ENCODE results near the gene BUD23.

Gene BUD23

GRCh38 chr7:73737491-73738219 lies 54.3 kb downstream of the BUD23 start:
- Histone ChIP-seq H3K27ac (ENCODE audit: low read depth, low read length) (no peak overlapping the region), H3K9ac (ENCODE audit: low read length) (no peak overlapping the region), H3K9me3 (ENCODE audit: control insufficient read depth, insufficient read depth, low read depth, low read length) (no peaks in the 10 kb centered on the region), H3K4me3 (ENCODE audit: low read depth, low read length) (peak overlapping the region; percentile 87), H3K4me1 (ENCODE audit: control insufficient read depth, insufficient read depth, low read length) (peaks cover 31% of the 10 kb centered on the region), H3K36me3 (ENCODE audit: control insufficient read depth, insufficient read depth, low read length) (peaks cover 17% of the 10 kb centered on the region), H3K27me3 (ENCODE audit: control insufficient read depth, insufficient read depth, low read length) (peaks cover 17% of the 10 kb centered on the region)

DNA sequence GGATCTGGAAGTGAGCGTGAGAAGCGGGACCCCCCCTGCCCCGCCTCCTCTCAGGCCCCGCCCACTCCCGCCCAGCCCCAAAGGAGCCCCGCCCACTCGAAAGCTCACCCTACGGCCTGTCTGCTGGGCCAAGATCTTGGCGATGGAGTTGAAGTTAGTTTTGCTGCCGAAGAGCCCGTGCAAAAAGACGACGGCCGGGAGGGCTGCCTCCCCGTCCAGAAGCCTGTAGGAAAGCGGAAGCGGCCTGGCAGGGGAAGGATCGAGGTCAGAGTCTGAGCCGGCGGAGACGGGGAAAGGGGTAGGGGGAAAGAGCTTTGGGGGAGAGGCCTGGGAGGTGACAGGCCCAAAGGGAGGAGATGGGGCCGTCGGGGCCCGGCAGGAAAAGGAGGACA lies 54.8 kb downstream of the BUD23 start:
- Histone ChIP-seq H3K27me3 (ENCODE audit: control insufficient read depth, insufficient read depth, low read length) (peaks cover 21% of the 10 kb centered on the region), H3K4me3 (ENCODE audit: low read depth, low read length) (peak overlapping the region; percentile 87), H3K9ac (ENCODE audit: low read length) (peak overlapping the region; percentile 83), H3K36me3 (ENCODE audit: control insufficient read depth, insufficient read depth, low read length) (peaks cover 17% of the 10 kb centered on the region), H3K9me3 (ENCODE audit: control insufficient read depth, insufficient read depth, low read depth, low read length) (no peaks in the 10 kb centered on the region), H3K4me1 (ENCODE audit: control insufficient read depth, insufficient read depth, low read length) (peaks cover 34% of the 10 kb centered on the region), H3K27ac (ENCODE audit: low read depth, low read length) (peak overlapping the region; percentile 51; the same call in 1 of the 2 replicates)

GRCh38 chr7:73738612-73739386 lies 55.4 kb downstream of the BUD23 start, which contains the start of gene ABHD11:
Gene ABHD11, minus strand, starts transcription at chr7:73738802. Its CDS starts 32 bp downstream, at chr7:73738770.
- Histone ChIP-seq H3K4me3 (ENCODE audit: low read depth, low read length) (peak within 1 kb of the TSS; percentile 87), H3K9me3 (ENCODE audit: control insufficient read depth, insufficient read depth, low read depth, low read length) (no peaks in the 10 kb centered on the region), H3K27me3 (ENCODE audit: control insufficient read depth, insufficient read depth, low read length) (peaks cover 26% of the 10 kb centered on the region), H3K36me3 (ENCODE audit: control insufficient read depth, insufficient read depth, low read length) (peaks cover 17% of the 10 kb centered on the region), H3K27ac (ENCODE audit: low read depth, low read length) (peak within 1 kb of the TSS; percentile 51), H3K4me1 (ENCODE audit: control insufficient read depth, insufficient read depth, low read length) (peaks cover 40% of the 10 kb centered on the region), H3K9ac (ENCODE audit: low read length) (peak within 1 kb of the TSS; percentile 83)

GRCh38 chr7:73739387-73739767 lies 56.0 kb downstream of the BUD23 start:
- H3K27ac ChIP-seq (ENCODE audit: low read depth, low read length): peak overlapping the region; percentile 15
- peaks cover 17% of the 10 kb centered on the region for H3K36me3 ChIP-seq (ENCODE audit: control insufficient read depth, insufficient read depth, low read length)
- H3K9ac ChIP-seq (ENCODE audit: low read length): peak overlapping the region; percentile 78
- H3K27me3 ChIP-seq (ENCODE audit: control insufficient read depth, insufficient read depth, low read length): peaks cover 26% of the 10 kb centered on the region
- no peaks in the 10 kb centered on the region for H3K9me3 ChIP-seq (ENCODE audit: control insufficient read depth, insufficient read depth, low read depth, low read length)
- peak overlapping the region; percentile 70 for H3K4me3 ChIP-seq (ENCODE audit: low read depth, low read length)
- peaks cover 40% of the 10 kb centered on the region for H3K4me1 ChIP-seq (ENCODE audit: control insufficient read depth, insufficient read depth, low read length)

DNA sequence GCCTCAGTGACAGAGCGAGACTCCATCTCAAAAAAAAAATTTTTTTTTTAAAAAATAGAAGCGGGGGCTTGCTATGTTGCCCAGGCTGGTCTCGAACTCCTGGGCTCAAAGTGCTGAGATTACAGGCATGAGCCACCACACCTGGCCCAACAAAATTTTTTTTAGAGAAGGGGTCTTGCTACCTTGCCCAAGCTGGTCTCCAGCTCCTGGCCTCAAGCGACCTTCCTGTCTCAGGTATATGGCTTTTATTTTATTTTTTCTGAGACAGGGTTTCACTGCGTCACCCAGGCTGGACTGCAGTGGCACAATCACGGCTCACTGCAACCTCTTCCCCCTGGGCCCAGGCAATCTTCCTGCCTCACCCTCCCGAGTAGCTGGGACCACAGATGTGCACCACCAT lies 56.8 kb downstream of the BUD23 start:
- Histone ChIP-seq H3K9ac (ENCODE audit: low read length) (peak overlapping the region; percentile 63), H3K9me3 (ENCODE audit: control insufficient read depth, insufficient read depth, low read depth, low read length) (no peaks in the 10 kb centered on the region), H3K4me3 (ENCODE audit: low read depth, low read length) (no peak overlapping the region), H3K27ac (ENCODE audit: low read depth, low read length) (no peak overlapping the region), H3K4me1 (ENCODE audit: control insufficient read depth, insufficient read depth, low read length) (peaks cover 37% of the 10 kb centered on the region), H3K36me3 (ENCODE audit: control insufficient read depth, insufficient read depth, low read length) (peaks cover 17% of the 10 kb centered on the region), H3K27me3 (ENCODE audit: control insufficient read depth, insufficient read depth, low read length) (peaks cover 26% of the 10 kb centered on the region)

DNA sequence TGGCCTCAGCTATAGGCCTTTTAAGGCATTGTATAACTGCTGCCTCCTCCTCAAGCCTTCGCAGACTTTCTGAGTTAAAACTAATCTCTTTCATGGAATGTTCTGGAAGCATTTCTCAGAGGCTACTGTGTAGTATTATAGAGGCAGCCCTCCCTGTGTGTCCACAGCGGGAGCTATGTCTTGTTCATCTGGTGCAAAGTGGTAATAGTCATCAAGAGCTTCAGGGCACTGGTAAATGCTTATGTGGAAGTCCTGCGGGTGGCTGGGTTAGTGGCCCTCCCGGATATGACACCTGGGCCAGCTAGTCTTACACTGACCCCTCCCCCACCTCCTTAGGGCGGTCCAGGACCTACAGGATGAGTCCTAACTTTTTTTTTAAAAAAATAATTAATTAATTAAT lies 57.4 kb downstream of the BUD23 start:
- no peak overlapping the region for H3K27ac ChIP-seq (ENCODE audit: low read depth, low read length)
- H3K9me3 ChIP-seq (ENCODE audit: control insufficient read depth, insufficient read depth, low read depth, low read length): no peaks in the 10 kb centered on the region
- H3K36me3 ChIP-seq (ENCODE audit: control insufficient read depth, insufficient read depth, low read length): peaks cover 16% of the 10 kb centered on the region
- no peak overlapping the region for H3K4me3 ChIP-seq (ENCODE audit: low read depth, low read length)
- H3K4me1 ChIP-seq (ENCODE audit: control insufficient read depth, insufficient read depth, low read length): peaks cover 37% of the 10 kb centered on the region
- H3K9ac ChIP-seq (ENCODE audit: low read length): peak overlapping the region; percentile 63
- peaks cover 26% of the 10 kb centered on the region for H3K27me3 ChIP-seq (ENCODE audit: control insufficient read depth, insufficient read depth, low read length)

- Histone ChIP-seq H3K4me3 (ENCODE audit: low read depth, low read length) (no peak overlapping the region), H3K9me3 (ENCODE audit: control insufficient read depth, insufficient read depth, low read depth, low read length) (no peaks in the 10 kb centered on the region), H3K27ac (ENCODE audit: low read depth, low read length) (no peak overlapping the region), H3K36me3 (ENCODE audit: control insufficient read depth, insufficient read depth, low read length) (peaks cover 10% of the 10 kb centered on the region), H3K4me1 (ENCODE audit: control insufficient read depth, insufficient read depth, low read length) (peaks cover 37% of the 10 kb centered on the region), H3K9ac (ENCODE audit: low read length) (peak overlapping the region; percentile 80), H3K27me3 (ENCODE audit: control insufficient read depth, insufficient read depth, low read length) (peaks cover 26% of the 10 kb centered on the region)
These were observed 58.2 kb downstream of the BUD23 start for GRCh38 chr7:73741600-73741999.

DNA sequence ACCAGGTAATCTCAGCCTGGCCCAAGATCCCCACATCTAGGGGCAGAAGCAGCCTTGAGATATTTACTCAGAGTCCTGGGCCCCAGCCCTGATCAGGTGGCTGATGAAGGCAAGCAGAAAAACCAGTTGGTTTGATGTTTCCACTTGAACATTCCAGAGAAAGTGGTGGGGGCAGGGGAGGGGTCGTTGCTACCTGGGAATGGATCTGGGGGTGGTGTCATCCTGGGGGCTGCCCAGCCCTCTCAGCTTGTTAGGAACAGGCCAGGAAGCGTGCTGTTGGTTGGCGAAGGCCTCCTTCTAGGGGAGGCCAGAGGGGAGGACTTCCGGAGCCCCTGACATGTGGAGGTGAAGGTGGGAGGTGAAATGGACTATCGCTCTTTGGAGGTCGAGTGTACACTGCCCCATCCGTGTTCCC lies 58.9 kb downstream of the BUD23 start:
- peaks cover 37% of the 10 kb centered on the region for H3K4me1 ChIP-seq (ENCODE audit: control insufficient read depth, insufficient read depth, low read length)
- peaks cover 3% of the 10 kb centered on the region for H3K36me3 ChIP-seq (ENCODE audit: control insufficient read depth, insufficient read depth, low read length)
- peaks cover 26% of the 10 kb centered on the region for H3K27me3 ChIP-seq (ENCODE audit: control insufficient read depth, insufficient read depth, low read length)
- peak overlapping the region; percentile 80 for H3K9ac ChIP-seq (ENCODE audit: low read length)
- peak overlapping the region; percentile 51 for H3K4me3 ChIP-seq (ENCODE audit: low read depth, low read length)
- peak overlapping the region; percentile 69 for H3K27ac ChIP-seq (ENCODE audit: low read depth, low read length)
- no peaks in the 10 kb centered on the region for H3K9me3 ChIP-seq (ENCODE audit: control insufficient read depth, insufficient read depth, low read depth, low read length)

DNA sequence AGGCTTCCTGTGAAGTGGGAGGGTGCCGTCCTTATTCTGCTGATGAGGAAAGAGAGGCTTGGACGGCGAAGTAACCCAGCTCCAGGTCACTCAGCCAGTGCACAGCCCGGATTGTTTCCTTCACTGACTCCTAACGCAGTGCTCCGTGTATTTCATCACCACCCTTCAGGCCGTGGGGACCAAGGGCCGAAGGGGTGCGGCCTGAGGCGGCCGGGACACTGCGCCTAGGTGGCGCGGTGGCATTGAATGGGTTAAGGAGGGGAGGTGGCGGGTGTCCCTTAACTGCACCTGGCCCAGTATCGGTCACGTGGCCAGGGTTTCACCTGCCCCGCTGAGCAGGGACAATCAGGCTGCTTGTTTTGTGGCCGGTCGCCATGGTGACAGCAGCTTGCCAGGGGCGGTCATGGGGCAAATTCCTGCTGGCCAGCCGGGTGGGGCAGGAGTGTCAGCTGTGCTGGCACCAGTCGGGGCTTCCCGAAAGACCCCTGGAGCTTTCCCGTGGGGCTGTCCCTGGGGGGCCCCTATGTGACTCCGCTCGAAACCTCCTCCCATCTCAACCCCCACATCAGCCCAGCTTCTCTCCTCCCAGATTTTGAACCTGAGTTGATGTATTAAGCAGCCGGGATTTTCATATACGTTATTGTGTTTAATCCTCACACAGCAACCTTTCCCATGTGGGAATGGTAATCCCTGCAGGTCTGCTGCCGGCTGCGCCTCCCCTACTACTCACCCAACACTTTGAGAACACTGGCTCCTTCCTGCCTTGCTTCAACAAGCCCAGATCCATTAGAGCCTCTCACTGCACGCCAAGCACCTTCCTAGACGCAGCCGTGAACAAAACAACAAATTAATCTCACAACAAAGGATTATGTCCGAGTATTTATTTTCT lies 59.6 kb downstream of the BUD23 start:
- Histone ChIP-seq H3K4me1 (ENCODE audit: control insufficient read depth, insufficient read depth, low read length) (peaks cover 35% of the 10 kb centered on the region), H3K27me3 (ENCODE audit: control insufficient read depth, insufficient read depth, low read length) (peaks cover 26% of the 10 kb centered on the region), H3K4me3 (ENCODE audit: low read depth, low read length) (peak overlapping the region; percentile 51), H3K27ac (ENCODE audit: low read depth, low read length) (peak overlapping the region; percentile 90), H3K9me3 (ENCODE audit: control insufficient read depth, insufficient read depth, low read depth, low read length) (no peaks in the 10 kb centered on the region), H3K36me3 (ENCODE audit: control insufficient read depth, insufficient read depth, low read length) (no peaks in the 10 kb centered on the region), H3K9ac (ENCODE audit: low read length) (peak overlapping the region; percentile 80)

GRCh38 chr7:73746378-73746777 lies 63.0 kb downstream of the BUD23 start:
- Histone ChIP-seq H3K27ac (ENCODE audit: low read depth, low read length) (no peak overlapping the region), H3K9ac (ENCODE audit: low read length) (no peak overlapping the region), H3K4me1 (ENCODE audit: control insufficient read depth, insufficient read depth, low read length) (peaks cover 22% of the 10 kb centered on the region), H3K4me3 (ENCODE audit: low read depth, low read length) (no peak overlapping the region), H3K9me3 (ENCODE audit: control insufficient read depth, insufficient read depth, low read depth, low read length) (peaks cover 6% of the 10 kb centered on the region; the same call in 1 of the 2 replicates), H3K27me3 (ENCODE audit: control insufficient read depth, insufficient read depth, low read length) (peaks cover 19% of the 10 kb centered on the region; the same call in 1 of the 2 replicates), H3K36me3 (ENCODE audit: control insufficient read depth, insufficient read depth, low read length) (no peaks in the 10 kb centered on the region)

All from HUES6 (cell line).